ENCODE results near the gene PPP1R16B.
"Not testable (repeated sequence)": the region's sequence is repeated elsewhere in the genome, so short reads cannot be mapped to it uniquely, and the experiment has no call there.

PPP1R16B gene

GRCh38 chr20:38855356-38855755 is 49.9 kb downstream of the PPP1R16B start:
- no peak for DNase-seq

- no peak for DNase-seq
Measured at GRCh38 chr20:38856570-38856969, 51.1 kb downstream of the PPP1R16B start.

- DNase-seq, result no peak
Measured at GRCh38 chr20:38857703-38858102, 52.2 kb downstream of the PPP1R16B start.

GRCh38 chr20:38859070-38859690 is 53.7 kb downstream of the PPP1R16B start:
- no peak for DNase-seq

GRCh38 chr20:38859857-38860256 is 54.4 kb downstream of the PPP1R16B start:
- DNase-seq, result not testable (repeated sequence)

- no peak for DNase-seq
Measured at GRCh38 chr20:38861071-38861401, 55.5 kb downstream of the PPP1R16B start.

- no peak for DNase-seq
Measured at GRCh38 chr20:38862226-38862625, 56.7 kb downstream of the PPP1R16B start.

GRCh38 chr20:38863024-38863851 is 57.7 kb downstream of the PPP1R16B start:
- no peak for DNase-seq

- DNase-seq, result no peak
Measured at GRCh38 chr20:38864662-38865061, 59.2 kb downstream of the PPP1R16B start.

- no peak for DNase-seq
Measured at GRCh38 chr20:38866265-38867061, 61.0 kb downstream of the PPP1R16B start.

- DNase-seq, result no peak
Measured at GRCh38 chr20:38867062-38867359, 61.5 kb downstream of the PPP1R16B start.

GRCh38 chr20:38870733-38871559 is 65.4 kb downstream of the PPP1R16B start:
- no peak for DNase-seq

GRCh38 chr20:38871560-38871953 is 66.1 kb downstream of the PPP1R16B start:
- DNase-seq, result no peak

GRCh38 chr20:38872036-38872435 is 66.5 kb downstream of the PPP1R16B start:
- no peak for DNase-seq

- no peak for DNase-seq
Measured at GRCh38 chr20:38872491-38873049, 67.1 kb downstream of the PPP1R16B start.

GRCh38 chr20:38873050-38873581 is 67.6 kb downstream of the PPP1R16B start:
- no peak for DNase-seq

GRCh38 chr20:38874460-38875174 is 69.1 kb downstream of the PPP1R16B start:
- DNase-seq, result no peak

- DNase-seq, result no peak
Measured at GRCh38 chr20:38875175-38875993, 69.9 kb downstream of the PPP1R16B start.

- DNase-seq, result no peak
Measured at GRCh38 chr20:38877483-38877882, 72.0 kb downstream of the PPP1R16B start.

- no peak for DNase-seq
Measured at GRCh38 chr20:38878866-38879265, 73.4 kb downstream of the PPP1R16B start.
